ENCODE measurements around the gene MCTP2.

DNA sequence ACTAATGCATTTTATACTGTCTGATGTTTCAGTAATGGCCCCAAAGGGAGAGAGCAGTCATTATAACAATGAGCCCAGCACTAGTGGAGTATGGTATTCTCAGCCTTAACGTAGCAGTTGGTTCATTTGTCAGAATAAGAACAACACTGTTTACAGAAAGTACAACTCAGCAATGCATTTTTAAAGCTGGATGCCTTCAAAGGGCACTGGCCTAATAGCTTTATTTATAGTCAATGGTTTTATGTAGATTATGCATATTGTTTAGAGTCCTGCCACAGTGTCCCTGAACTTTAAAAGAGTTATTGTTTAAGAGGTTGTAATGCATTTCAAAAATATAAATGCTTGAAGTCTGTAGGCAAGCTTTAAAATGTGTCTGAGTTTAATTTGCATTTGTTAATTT, 211.1 kb downstream of the MCTP2 start:
- TF ChIP-seq, protein P1, sequence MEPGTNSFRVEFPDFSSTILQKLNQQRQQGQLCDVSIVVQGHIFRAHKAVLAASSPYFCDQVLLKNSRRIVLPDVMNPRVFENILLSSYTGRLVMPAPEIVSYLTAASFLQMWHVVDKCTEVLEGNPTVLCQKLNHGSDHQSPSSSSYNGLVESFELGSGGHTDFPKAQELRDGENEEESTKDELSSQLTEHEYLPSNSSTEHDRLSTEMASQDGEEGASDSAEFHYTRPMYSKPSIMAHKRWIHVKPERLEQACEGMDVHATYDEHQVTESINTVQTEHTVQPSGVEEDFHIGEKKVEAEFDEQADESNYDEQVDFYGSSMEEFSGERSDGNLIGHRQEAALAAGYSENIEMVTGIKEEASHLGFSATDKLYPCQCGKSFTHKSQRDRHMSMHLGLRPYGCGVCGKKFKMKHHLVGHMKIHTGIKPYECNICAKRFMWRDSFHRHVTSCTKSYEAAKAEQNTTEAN (CRISPR knock-in tag; IDR thresholded peaks at IDR 0.05) = no peak
- TF ChIP-seq, protein P2, sequence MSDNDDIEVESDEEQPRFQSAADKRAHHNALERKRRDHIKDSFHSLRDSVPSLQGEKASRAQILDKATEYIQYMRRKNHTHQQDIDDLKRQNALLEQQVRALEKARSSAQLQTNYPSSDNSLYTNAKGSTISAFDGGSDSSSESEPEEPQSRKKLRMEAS (CRISPR knock-in tag; IDR thresholded peaks at IDR 0.05) = no peak
- no peak for TF ChIP-seq NR1H2 (CRISPR knock-in tag; IDR thresholded peaks at IDR 0.05)
- TF ChIP-seq, protein P3, sequence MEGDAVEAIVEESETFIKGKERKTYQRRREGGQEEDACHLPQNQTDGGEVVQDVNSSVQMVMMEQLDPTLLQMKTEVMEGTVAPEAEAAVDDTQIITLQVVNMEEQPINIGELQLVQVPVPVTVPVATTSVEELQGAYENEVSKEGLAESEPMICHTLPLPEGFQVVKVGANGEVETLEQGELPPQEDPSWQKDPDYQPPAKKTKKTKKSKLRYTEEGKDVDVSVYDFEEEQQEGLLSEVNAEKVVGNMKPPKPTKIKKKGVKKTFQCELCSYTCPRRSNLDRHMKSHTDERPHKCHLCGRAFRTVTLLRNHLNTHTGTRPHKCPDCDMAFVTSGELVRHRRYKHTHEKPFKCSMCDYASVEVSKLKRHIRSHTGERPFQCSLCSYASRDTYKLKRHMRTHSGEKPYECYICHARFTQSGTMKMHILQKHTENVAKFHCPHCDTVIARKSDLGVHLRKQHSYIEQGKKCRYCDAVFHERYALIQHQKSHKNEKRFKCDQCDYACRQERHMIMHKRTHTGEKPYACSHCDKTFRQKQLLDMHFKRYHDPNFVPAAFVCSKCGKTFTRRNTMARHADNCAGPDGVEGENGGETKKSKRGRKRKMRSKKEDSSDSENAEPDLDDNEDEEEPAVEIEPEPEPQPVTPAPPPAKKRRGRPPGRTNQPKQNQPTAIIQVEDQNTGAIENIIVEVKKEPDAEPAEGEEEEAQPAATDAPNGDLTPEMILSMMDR (IDR thresholded peaks at IDR 0.05) = no peak
- no peak for TF ChIP-seq ZNF232 (CRISPR knock-in tag; IDR thresholded peaks at IDR 0.05)
- TF ChIP-seq, protein P4, sequence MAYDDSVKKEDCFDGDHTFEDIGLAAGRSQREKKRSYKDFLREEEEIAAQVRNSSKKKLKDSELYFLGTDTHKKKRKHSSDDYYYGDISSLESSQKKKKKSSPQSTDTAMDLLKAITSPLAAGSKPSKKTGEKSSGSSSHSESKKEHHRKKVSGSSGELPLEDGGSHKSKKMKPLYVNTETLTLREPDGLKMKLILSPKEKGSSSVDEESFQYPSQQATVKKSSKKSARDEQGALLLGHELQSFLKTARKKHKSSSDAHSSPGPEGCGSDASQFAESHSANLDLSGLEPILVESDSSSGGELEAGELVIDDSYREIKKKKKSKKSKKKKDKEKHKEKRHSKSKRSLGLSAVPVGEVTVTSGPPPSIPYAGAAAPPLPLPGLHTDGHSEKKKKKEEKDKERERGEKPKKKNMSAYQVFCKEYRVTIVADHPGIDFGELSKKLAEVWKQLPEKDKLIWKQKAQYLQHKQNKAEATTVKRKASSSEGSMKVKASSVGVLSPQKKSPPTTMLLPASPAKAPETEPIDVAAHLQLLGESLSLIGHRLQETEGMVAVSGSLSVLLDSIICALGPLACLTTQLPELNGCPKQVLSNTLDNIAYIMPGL (CRISPR knock-in tag; IDR thresholded peaks at IDR 0.05) = no peak
- TF ChIP-seq, protein P5, sequence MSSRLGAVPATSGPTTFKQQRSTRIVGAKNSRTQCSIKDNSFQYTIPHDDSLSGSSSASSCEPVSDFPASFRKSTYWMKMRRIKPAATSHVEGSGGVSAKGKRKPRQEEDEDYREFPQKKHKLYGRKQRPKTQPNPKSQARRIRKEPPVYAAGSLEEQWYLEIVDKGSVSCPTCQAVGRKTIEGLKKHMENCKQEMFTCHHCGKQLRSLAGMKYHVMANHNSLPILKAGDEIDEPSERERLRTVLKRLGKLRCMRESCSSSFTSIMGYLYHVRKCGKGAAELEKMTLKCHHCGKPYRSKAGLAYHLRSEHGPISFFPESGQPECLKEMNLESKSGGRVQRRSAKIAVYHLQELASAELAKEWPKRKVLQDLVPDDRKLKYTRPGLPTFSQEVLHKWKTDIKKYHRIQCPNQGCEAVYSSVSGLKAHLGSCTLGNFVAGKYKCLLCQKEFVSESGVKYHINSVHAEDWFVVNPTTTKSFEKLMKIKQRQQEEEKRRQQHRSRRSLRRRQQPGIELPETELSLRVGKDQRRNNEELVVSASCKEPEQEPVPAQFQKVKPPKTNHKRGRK (CRISPR knock-in tag; IDR thresholded peaks at IDR 0.05; ENCODE audit: borderline replicate concordance) = no peak

Data from WTC11 (cell line).